Measurements from ENCODE around the gene KRT74.

- no peak for TF ChIP-seq MGA (IDR thresholded peaks at IDR 0.05)
- no peak for TF ChIP-seq ZBTB11 (CRISPR knock-in tag; IDR thresholded peaks at IDR 0.05)
- TF ChIP-seq NFE2L1 (tag; IDR thresholded peaks at IDR 0.05; ENCODE audit: borderline replicate concordance, low read depth), result no peak
- TF ChIP-seq CTCF (IDR thresholded peaks at IDR 0.05 in 2 of 3, conservative IDR thresholded peaks at IDR 0.05 in 1 of 3; ENCODE audit: insufficient read depth in 2 of 3, low read depth in 1 of 3, low read length in 3 of 3), result no peak
- TF ChIP-seq HNRNPH1 (optimal IDR thresholded peaks at IDR 0.05; ENCODE audit: low read depth, low read length), result no peak
- TF ChIP-seq POLR2A (conservative IDR thresholded peaks at IDR 0.05), result no peak
- no peak for TF ChIP-seq NR2C2 (CRISPR knock-in tag; IDR thresholded peaks at IDR 0.05)
- TF ChIP-seq NR2C2 (tag; IDR thresholded peaks at IDR 0.05), result no peak
- TF ChIP-seq RNF219 (CRISPR knock-in tag; IDR thresholded peaks at IDR 0.05), result no peak
- no peak for TF ChIP-seq ZNF644 (tag; IDR thresholded peaks at IDR 0.05; ENCODE audit: low read depth)
- TF ChIP-seq TFAP4 (CRISPR knock-in tag; IDR thresholded peaks at IDR 0.05; ENCODE audit: borderline replicate concordance), result no peak
- no peak for TF ChIP-seq MAZ (CRISPR knock-in tag; conservative IDR thresholded peaks at IDR 0.05 in 1 of 2, IDR thresholded peaks at IDR 0.05 in 1 of 2)
- TF ChIP-seq EZH2 (IDR thresholded peaks at IDR 0.05; ENCODE audit: borderline replicate concordance, low read depth, low read length), result no peak
These were observed 43.3 kb downstream of the KRT74 start for GRCh38 chr12:52530366-52530765.
